NCI-H2029 treated with DMSO at 0.1 percent for 48 hours (cell line): ENCODE measurements around the gene CHURC1.
"Not testable (repeated sequence)": the region's sequence is repeated elsewhere in the genome, so short reads cannot be mapped to it uniquely, and the experiment has no call there.

Experiments used
- DNase-seq: peaks from one replicate; lab custom pipeline; 2025; lab: John Stamatoyannopoulos, UW

The CHURC1 gene

GRCh38 chr14:64910847-64911495 lies 3.3 kb upstream of the CHURC1 start:
- no peak for DNase-seq

DNA sequence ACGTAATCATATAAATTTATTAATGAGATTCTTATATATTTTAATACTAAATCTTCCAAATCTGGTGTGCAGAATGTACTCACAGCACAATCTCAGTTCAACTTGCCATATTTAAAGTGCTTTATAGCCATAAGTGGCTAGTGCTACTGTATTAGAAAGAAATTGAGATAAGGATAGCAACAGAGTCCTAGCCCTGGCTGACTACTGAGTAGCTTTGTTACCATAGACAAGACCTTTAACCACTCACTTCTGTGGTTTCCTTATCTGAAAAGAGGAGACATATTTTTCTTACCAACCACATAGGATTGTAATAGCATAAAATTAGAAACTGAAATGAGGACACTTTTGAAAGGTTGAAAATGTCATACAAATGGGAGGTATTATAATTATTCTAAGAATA lies 2.0 kb upstream of the CHURC1 start:
- DNase-seq, result no peak

DNA sequence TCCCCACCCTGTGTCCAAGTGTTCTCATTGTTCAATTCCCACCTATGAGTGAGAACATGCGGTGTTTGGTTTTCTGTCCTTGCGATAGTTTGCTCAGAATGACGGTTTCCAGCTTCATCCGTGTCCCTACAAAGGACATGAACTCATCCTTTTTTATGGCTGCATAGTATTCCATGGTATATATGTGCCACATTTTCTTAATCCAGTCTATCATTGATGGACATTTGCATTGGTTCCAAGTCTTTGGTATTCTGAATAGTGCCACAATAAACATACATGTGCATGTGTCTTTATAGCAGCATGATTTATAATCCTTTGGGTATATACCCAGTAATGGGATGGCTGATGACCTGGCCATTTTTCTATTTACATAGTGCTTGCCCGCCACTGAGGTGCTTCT lies 778 bp upstream of the CHURC1 start:
- DNase-seq, result not testable (repeated sequence)

DNA sequence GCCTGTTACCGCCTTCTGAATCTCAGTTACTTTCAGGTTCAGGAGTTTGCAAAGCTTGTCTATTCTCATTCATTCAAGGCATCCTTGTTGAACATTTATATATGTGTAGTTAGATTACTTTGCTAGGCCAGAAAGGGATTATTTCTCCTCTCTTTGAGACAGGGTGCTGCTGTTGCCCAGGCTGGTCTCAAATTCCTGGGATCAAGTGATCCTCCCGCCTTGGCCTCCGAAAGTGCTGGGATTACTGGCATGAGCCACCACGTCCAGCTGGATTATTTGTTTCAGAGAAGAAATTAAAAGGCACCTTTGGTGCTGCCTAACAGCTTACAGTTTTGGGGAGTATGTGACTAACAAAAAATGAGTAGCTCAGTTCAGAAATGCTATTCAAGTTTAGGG lies 772 bp downstream of the CHURC1 start:
- no peak for DNase-seq

- no peak for DNase-seq
These were observed 1.5 kb downstream of the CHURC1 start for GRCh38 chr14:64915797-64916196.

DNA sequence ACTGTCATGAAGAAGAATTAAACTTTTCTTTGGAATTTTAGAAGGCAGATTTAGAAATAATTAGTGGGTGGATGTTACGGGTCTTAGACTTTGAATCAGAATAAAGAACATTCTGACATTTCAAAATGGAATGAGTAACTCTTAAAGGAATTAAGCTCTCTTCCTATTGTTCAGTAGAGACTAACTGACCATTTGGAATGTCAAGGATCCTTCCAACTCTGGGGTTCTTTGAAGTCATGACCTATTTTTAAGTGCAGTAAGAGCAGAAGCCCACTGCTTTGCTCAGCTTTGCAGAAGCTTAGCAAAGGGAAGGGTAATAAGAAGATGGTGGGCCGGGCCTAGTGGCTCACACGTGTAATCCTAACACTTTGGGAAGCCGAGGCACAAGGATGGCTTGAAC lies 4.0 kb downstream of the CHURC1 start:
- DNase-seq, result no peak

- DNase-seq, result no peak
These were observed 5.0 kb downstream of the CHURC1 start for GRCh38 chr14:64919215-64919614.

GRCh38 chr14:64919618-64920017 lies 5.4 kb downstream of the CHURC1 start:
- no peak for DNase-seq

DNA sequence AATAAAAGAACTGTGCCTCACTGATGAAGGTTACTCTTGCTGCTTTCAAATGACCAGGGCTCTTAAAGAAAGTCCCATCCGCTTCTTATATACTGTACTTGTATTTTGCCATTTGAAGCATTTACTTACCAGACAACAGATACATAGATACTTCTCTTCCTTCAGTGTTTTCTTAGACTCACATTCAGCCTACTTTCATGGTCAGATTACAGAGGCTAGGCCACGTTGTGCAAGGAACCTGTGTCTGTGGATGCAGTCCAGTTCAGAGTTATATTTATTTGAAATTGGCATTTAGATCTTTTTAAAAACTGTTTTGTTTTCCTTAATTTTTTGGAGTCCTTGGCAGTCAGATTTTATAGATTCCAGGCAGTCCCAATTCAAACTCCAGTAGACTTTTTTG lies 6.2 kb downstream of the CHURC1 start:
- no peak for DNase-seq

DNA sequence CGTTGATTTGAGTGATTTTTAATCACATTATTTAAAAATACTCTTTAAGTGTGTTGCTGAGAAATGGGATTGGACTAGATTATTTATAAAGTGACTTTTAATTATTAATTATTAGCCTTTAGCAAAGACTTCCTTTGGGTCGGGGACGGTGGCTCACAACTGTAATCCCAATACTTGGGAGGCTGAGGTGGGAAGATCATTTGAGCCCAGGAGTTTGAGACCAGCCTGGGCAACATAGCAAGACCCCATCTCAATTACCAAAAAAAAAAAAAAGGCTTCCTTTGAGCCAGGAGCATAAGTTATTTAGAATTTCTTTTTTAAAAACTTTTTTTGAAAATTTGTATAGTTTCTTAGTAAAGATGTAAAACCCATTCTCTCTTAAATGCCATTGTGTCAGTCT lies 8.8 kb downstream of the CHURC1 start:
- DNase-seq, result no peak

DNA sequence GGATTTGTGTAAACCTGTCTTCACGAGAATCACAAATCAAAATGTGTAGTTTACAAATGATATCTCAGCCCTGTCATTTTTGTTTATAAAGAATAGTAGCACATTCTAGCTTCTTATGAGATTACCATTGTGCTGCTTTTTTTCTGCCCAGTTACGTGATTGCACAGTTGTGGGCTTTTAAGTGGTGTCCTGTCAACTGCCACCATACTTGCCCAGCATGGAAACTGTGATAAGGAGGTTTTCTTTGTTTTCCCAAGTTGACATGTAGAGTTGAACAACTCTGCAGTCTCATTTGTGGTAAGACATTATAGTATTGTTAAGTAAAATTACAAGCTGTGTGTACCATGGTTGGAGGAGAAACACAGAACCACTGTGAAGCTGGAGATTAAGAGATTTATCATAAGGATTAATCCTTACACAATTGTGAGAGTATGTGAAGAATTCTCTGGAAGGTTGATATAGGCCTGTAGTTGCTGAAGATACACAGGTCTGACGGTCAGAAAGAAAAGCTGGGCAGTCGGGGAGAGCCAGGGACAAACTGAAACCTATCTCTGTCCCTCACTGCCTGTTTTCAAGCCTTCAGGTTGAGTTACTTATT lies 12.2 kb downstream of the CHURC1 start:
- no peak for DNase-seq

DNA sequence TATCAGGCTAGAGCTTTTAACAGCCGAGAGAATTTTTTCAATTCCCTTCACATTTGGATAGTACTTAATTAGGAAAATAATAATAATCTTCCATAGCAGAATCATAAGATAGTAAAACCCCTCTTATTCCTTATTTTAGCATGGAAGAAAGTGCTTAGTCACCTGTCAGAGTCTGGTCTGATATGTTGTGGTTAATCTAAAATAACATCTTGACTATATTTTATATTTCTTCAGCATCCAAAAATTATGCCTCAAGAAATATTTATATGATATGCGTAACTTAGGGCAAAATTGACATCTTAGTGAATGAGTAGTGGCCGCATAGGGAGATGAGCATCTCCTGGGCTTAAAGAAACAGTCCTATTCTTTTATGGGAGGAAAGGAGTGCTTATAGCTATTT lies 12.8 kb downstream of the CHURC1 start:
- no peak for DNase-seq

DNA sequence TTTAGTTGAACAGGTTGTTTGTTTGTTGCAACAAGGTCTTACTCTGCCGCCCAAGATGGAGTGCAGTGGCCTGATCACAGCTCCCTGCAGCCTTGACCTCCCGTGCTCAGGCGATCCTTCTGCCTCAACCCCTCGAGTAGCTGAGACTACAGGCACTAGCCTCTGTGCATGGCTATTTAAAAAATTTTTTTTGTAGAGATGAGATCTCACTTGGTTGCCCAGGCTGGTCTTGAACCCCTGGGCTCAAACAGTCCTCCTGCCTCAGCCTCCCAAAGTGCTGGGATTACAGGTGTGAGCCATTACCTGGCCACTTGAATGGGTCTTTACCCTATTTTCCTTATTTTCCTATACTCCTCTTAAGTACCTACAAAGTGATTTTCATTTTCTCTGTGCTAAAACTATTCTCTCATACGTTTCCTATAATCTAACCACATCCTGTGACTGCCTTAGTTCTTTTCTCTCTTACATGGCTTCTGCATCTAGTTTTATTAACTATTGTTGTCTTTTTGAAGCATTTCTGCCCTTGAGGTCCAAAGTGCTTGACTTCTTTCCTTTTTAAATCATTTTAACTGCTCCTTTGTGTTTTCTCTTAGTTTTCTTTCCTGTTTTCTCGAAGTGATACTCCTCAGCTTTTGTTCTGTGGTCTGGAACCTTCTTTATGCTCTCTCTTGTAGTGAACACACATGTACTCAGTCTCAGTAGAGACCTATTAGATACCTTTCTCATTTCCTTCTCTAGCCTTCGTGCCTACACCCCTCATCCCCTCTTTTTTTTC lies 14.2 kb downstream of the CHURC1 start:
- DNase-seq, result no peak

GRCh38 chr14:64929014-64929359 lies 14.7 kb downstream of the CHURC1 start:
- DNase-seq, result no peak

DNA sequence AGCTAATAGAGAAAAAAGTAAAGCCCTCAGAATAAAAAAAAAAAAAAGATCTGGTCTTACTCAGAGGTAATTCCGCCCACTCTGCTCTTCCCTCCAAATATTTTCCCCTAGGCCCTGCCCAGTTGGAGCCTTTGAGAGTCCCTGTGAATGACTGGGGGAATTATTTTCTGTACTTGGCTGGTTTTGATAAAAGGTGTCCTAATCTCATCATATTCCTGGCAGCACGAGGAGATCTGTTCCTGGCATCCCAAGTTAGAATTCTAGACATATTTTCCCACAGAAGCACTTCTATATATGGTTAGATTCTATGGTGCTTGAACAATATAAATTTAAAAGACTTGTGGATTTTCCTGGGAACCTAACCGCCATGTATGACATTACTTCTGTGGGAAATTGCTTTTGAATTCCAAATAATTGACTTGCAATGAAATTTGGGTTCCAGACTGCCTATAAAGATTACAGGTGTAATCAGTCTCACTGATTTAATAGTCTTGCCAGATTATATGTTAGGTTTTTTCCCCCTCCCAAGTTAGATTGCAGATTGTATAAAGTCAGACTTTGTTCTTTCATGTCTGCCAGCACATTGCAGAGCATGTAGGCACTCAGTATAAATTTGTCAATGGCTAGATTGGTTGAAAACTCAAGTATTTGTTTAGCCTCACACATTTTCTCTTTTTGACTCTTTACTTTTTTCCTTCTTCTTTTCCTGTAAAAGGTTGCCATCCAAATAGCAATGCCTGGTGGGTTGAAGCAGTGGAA lies 16.0 kb downstream of the CHURC1 start:
- DNase-seq, result no peak

DNA sequence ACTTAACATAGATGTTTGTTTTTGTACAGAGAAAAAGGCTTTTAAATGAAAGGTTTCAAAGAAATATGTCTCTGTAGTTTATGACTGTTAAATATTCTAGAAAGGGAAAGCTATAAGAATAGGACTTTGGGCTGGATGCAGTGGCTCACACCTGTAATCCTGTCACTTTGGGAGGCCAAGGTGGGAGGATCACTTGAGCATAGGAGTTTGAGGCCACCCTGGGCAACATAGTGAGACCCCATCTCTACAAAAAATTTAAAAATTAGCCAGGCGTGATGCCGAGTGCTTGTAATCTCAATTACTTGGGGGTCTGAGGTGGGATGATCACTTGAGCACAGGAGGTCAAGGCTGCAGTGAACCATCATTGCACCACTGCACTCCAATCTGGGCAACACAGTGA lies 16.9 kb downstream of the CHURC1 start:
- DNase-seq, result no peak

- no peak for DNase-seq
These were observed 18.0 kb downstream of the CHURC1 start for GRCh38 chr14:64932231-64932630.

DNA sequence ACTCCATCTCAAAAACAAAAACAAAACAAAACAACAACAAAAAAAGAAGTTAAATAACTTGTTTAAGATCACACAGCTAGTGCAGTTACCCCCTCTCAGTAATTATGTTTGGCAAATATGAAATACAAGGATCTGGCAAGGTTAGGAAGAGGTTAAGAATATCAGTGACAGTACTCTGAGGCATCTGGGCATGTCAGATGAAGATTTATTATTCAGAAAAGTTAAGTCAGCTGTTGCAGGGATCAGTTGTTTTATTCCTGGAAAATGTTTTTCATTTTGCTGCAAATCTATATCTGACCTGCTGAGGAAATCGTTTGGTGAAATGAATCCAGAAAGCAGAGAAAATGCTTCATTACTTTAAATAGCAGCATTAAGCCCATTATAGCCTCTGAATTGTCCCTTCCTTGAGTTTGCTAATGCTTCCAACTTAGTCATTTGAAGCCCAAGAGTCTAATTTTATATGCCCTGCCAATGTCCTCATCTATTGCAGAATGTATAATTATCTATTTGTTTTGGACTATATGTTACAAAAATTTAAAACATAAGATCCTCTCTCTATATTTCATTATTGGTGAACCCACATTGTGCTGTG lies 20.2 kb downstream of the CHURC1 start:
- no peak for DNase-seq

DNA sequence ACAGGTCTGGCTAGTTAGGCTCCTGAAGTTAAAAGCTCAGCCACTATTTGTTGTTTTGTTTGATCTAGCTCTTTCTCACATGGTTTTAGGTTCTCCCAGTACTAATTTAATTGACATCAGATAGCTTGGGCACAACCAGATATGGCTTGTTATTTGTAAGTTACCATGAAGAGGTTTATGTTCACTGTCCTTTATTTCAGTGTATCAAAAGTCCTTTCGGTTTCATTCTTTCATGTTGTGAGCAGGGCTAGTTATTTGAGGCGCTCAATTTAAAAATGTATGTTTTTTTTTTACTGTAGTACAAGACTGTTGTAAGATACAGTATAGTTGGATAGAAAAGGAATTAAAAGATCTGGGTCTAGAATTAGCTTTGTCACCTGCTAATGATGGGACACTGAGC lies 21.3 kb downstream of the CHURC1 start:
- peak; percentile 15 for DNase-seq

- no peak for DNase-seq
These were observed 23.0 kb downstream of the CHURC1 start for GRCh38 chr14:64937171-64937820.

- DNase-seq, result no peak
These were observed 23.6 kb downstream of the CHURC1 start for GRCh38 chr14:64937821-64938193.
